Tibial artery (tissue), 4 donors: ENCODE data around the gene FAR2.

Experiments
- DNase-seq, 2 donors: peaks; one replicate each; pipeline ENCODE4 v3.0.0-alpha.2; 2019
- H3K27ac ChIP-seq, 2 donors: fragments of 200-600 bp; sonication (generic) in 1 of 2; 1 replicate in 1 of 2; 2 replicates in 1 of 2; pipeline ENCODE4 v1.5.1; 2018 to 2019; ENCODE audit warnings: mild to moderate bottlenecking in 1 of 2
- H3K27me3 ChIP-seq, 2 donors: fragments of 200-600 bp; sonication (generic) in 1 of 2; one replicate each; pipeline versions ENCODE4 v1.5.1 to v1.6.0; 2016 to 2019
- H3K36me3 ChIP-seq, 3 donors: fragments of 200-600 bp; sonication (generic) in 2 of 3; one replicate each; pipeline ENCODE4 v1.5.1; 2016 to 2019; ENCODE audit warnings: mild to moderate bottlenecking in 2 of 3
- H3K4me1 ChIP-seq, 4 donors: fragments of 200-600 bp; sonication (generic) in 2 of 4; 1 replicate in 3 of 4; 2 replicates in 1 of 4; pipeline ENCODE4 v1.5.1; 2016 to 2019
- H3K4me3 ChIP-seq, 2 donors: fragments of 200-600 bp; sonication (generic) in 1 of 2; 1 replicate in 1 of 2; 2 replicates in 1 of 2; pipeline ENCODE4 v1.5.1; 2018 to 2019; ENCODE audit warnings: mild to moderate bottlenecking in 2 of 2
- H3K9me3 ChIP-seq, 3 donors: fragments of 200-600 bp; sonication (generic) in 1 of 3; one replicate each; pipeline ENCODE4 v1.5.1; 2016 to 2019
- intact Hi-C: fragments of 100-400 bp; cut with DNase I; formaldehyde crosslinking; loops from one replicate; pipeline ENCODE4 v1.15.0; 2023; ENCODE audit warnings: low total_unique reads
- TF ChIP-seq, protein P1 (sequence below), 2 experiments: fragments of 200-600 bp in 1 of 2; fragments of 450-650 bp in 1 of 2; IDR thresholded peaks; one replicate each; pipeline ENCODE4 v1.5.1; 2017 to 2019; ENCODE audit warnings: antibody characterized with exemption in 2 of 2, mild to moderate bottlenecking in 1 of 2, moderate library complexity in 1 of 2

The FAR2 gene

GRCh38 chr12:29270446-29270845 is 121.4 kb downstream of the FAR2 start:
- H3K9me3 ChIP-seq = no peaks in the 10 kb centered on the region
- no peaks in the 10 kb centered on the region for H3K4me1 ChIP-seq
- no peaks in the 10 kb centered on the region for H3K27me3 ChIP-seq
- no peak for DNase-seq
- TF ChIP-seq, protein P1, sequence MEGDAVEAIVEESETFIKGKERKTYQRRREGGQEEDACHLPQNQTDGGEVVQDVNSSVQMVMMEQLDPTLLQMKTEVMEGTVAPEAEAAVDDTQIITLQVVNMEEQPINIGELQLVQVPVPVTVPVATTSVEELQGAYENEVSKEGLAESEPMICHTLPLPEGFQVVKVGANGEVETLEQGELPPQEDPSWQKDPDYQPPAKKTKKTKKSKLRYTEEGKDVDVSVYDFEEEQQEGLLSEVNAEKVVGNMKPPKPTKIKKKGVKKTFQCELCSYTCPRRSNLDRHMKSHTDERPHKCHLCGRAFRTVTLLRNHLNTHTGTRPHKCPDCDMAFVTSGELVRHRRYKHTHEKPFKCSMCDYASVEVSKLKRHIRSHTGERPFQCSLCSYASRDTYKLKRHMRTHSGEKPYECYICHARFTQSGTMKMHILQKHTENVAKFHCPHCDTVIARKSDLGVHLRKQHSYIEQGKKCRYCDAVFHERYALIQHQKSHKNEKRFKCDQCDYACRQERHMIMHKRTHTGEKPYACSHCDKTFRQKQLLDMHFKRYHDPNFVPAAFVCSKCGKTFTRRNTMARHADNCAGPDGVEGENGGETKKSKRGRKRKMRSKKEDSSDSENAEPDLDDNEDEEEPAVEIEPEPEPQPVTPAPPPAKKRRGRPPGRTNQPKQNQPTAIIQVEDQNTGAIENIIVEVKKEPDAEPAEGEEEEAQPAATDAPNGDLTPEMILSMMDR (IDR thresholded peaks at IDR 0.05) = no peak
- intact Hi-C loops = no loop called here
- H3K4me3 ChIP-seq = no peak overlapping the region
- H3K36me3 ChIP-seq = no peaks in the 10 kb centered on the region
- H3K27ac ChIP-seq = no peak overlapping the region

- Histone ChIP-seq H3K27ac (no peak overlapping the region), H3K9me3 (no peaks in the 10 kb centered on the region), H3K4me3 (no peak overlapping the region), H3K36me3 (no peaks in the 10 kb centered on the region), H3K4me1 (no peaks in the 10 kb centered on the region), H3K27me3 (no peaks in the 10 kb centered on the region)
- intact Hi-C loops = no loop called here
- no peak for DNase-seq
- TF ChIP-seq, protein P1 (IDR thresholded peaks at IDR 0.05) = no peak
Measured at GRCh38 chr12:29273178-29273843, 124.2 kb downstream of the FAR2 start.

DNA sequence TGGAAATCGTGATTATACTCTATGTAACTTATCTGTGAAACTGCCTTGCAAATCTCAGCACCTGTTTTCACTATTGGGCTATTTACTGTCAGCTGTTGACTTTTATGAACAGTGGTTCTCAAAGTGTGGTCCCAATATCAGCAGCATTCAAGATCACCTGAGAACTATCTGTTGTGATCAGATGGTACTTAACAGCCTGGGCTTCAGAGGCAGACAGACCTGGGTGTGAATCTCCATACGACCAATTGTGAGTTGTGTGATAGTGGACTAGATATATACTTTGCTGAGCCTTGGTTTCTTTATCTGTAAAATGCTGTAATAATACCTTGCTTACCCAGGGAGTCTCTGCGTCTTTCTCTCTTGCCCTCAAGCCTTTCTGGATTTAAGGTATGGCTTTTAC is 126.8 kb downstream of the FAR2 start:
- H3K4me1 ChIP-seq = no peaks in the 10 kb centered on the region
- H3K4me3 ChIP-seq = no peak overlapping the region
- DNase-seq = no peak
- H3K36me3 ChIP-seq = no peaks in the 10 kb centered on the region
- intact Hi-C loops = no loop called here
- TF ChIP-seq, protein P1 (IDR thresholded peaks at IDR 0.05) = no peak
- H3K9me3 ChIP-seq = no peaks in the 10 kb centered on the region
- no peak overlapping the region for H3K27ac ChIP-seq
- H3K27me3 ChIP-seq = no peaks in the 10 kb centered on the region

DNA sequence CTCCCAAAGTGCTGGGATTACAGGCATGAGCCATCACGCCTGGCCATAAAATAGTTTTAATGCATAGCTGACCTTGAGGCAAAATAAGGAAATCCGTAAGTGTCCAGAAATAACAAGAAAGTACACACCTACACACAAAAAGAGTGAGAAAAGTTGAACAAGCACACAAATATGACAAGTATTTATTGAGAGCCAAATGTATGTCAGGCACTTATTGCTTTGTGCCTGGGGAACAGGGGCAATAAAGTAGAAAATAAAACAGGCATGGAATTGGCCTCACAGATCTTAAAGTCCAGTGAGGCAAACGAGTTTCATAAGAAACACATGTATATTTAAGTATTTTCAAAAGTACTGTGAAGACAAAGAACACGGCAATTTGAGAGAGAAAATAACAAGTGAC is 128.2 kb downstream of the FAR2 start:
- no peak overlapping the region for H3K4me3 ChIP-seq
- no peak for DNase-seq
- TF ChIP-seq, protein P1 (IDR thresholded peaks at IDR 0.05) = no peak
- H3K4me1 ChIP-seq = no peaks in the 10 kb centered on the region
- no peaks in the 10 kb centered on the region for H3K27me3 ChIP-seq
- no peaks in the 10 kb centered on the region for H3K9me3 ChIP-seq
- intact Hi-C loops = no loop called here
- no peaks in the 10 kb centered on the region for H3K36me3 ChIP-seq
- no peak overlapping the region for H3K27ac ChIP-seq

DNA sequence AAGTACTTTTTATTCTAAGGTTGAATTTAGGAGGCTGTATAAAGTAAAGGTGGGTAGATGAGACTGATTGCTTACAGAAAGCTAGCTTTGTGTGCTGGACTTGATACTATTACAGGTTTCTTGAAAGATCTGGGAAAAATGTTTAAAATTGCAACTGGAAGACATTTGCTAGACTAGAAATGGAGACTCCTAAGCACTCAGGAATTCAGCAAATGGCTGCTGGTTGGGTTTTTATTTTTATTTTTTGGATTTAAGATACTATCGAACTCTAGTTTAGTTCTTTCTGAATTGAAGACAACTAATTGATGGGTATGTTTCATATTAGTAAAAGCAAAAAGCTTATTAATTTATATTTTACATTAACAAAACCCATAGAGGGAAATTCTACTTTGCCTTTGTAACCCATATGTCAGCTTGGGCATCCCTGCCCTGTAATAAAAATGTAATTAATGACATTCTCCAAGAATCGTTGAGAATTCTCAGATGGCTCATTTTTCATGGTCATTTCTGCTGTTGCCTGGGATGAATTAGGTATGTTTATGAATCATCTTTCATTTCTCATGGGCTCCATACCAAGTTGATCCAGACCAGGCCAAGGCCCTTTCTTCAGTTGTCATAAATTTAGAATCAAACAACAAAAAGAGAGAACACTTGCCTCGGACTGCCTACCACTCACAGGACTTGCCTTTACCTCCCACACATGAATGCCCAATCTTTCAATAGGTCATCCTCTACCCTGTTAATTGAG is 129.8 kb downstream of the FAR2 start:
- TF ChIP-seq, protein P1 (IDR thresholded peaks at IDR 0.05) = no peak
- no peak overlapping the region for H3K27ac ChIP-seq
- DNase-seq = no peak
- no peaks in the 10 kb centered on the region for H3K4me1 ChIP-seq
- intact Hi-C loops = no loop called here
- no peaks in the 10 kb centered on the region for H3K9me3 ChIP-seq
- H3K4me3 ChIP-seq = no peak overlapping the region
- H3K27me3 ChIP-seq = no peaks in the 10 kb centered on the region
- H3K36me3 ChIP-seq = no peaks in the 10 kb centered on the region
